Breast epithelium (tissue), 3 donors: ENCODE measurements around the gene FAM180B.
"Not testable (repeated sequence)": the region's sequence is repeated elsewhere in the genome, so short reads cannot be mapped to it uniquely, and the experiment has no call there.

ENCODE experiments used
- POLR2AphosphoS5 ChIP-seq, 3 donors: sonication (generic); formaldehyde crosslinking; IDR thresholded peaks; one replicate each; pipeline ENCODE4 v1.6.1; 2017; ENCODE audit warnings: antibody characterized with exemption in 3 of 3
- TF ChIP-seq, protein P1 (sequence below), 3 donors: fragments of 450-650 bp; IDR thresholded peaks; one replicate each; pipeline ENCODE4 v1.5.1; 2016 to 2017; ENCODE audit warnings: antibody characterized with exemption in 3 of 3, mild to moderate bottlenecking in 3 of 3, moderate library complexity in 3 of 3

DNA sequence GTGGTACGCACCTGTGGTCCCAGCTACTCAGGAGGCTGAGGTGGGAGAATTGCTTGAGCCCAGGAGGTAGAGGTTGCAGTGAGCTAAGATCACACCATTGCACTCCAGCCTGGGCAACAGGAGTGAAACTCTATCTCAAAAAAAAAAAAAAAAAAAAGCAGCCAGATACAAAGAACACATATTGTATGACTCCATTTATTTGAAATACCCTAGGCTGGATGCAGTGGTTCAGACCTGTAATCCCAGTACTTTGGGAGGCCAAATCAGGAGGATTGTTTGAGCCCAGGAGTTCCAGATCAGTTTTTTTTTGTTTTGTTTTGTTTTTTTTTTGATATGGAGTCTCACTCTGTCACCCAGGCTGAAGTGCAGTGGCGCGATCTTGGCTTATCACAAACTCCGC, 24.1 kb upstream of the FAM180B start:
- TF ChIP-seq, protein P1, sequence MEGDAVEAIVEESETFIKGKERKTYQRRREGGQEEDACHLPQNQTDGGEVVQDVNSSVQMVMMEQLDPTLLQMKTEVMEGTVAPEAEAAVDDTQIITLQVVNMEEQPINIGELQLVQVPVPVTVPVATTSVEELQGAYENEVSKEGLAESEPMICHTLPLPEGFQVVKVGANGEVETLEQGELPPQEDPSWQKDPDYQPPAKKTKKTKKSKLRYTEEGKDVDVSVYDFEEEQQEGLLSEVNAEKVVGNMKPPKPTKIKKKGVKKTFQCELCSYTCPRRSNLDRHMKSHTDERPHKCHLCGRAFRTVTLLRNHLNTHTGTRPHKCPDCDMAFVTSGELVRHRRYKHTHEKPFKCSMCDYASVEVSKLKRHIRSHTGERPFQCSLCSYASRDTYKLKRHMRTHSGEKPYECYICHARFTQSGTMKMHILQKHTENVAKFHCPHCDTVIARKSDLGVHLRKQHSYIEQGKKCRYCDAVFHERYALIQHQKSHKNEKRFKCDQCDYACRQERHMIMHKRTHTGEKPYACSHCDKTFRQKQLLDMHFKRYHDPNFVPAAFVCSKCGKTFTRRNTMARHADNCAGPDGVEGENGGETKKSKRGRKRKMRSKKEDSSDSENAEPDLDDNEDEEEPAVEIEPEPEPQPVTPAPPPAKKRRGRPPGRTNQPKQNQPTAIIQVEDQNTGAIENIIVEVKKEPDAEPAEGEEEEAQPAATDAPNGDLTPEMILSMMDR (IDR thresholded peaks at IDR 0.05), result not testable (repeated sequence)
- TF ChIP-seq POLR2AphosphoS5 (IDR thresholded peaks at IDR 0.05), result not testable (repeated sequence)
